Osteocyte (in vitro differentiated cells): ENCODE data around the gene SPEG. TPM values are rescaled to one million over a fixed set of nuclear protein-coding genes. Genes with fewer than 3 reads are reported as not detected.

ENCODE experiments used
- DNase-seq: peaks from one replicate; pipeline ENCODE4 v3.0.0; 2021; ENCODE audit warnings: mixed read lengths; ENCODE audit not compliant: unreplicated experiment; ENCODE audit errors: extremely low spot score
- H3K27ac Mint-ChIP-seq: one replicate; pipeline ENCODE4 v1.8.0; 2021; ENCODE audit warnings: mild to moderate bottlenecking, mixed read lengths; ENCODE audit not compliant: unreplicated experiment
- H3K27me3 Mint-ChIP-seq: one replicate; pipeline ENCODE4 v1.8.0; 2021; ENCODE audit warnings: mixed read lengths; ENCODE audit not compliant: unreplicated experiment
- H3K36me3 Mint-ChIP-seq: one replicate; pipeline ENCODE4 v1.8.0; 2021; ENCODE audit warnings: mixed read lengths; ENCODE audit not compliant: unreplicated experiment
- H3K4me1 Mint-ChIP-seq: one replicate; pipeline ENCODE4 v1.8.0; 2021; ENCODE audit warnings: mixed read lengths; ENCODE audit not compliant: unreplicated experiment
- H3K4me3 Mint-ChIP-seq: one replicate; pipeline ENCODE4 v1.8.0; 2021; ENCODE audit warnings: mild to moderate bottlenecking, moderate library complexity, mixed read lengths; ENCODE audit not compliant: unreplicated experiment
- H3K9me3 Mint-ChIP-seq: one replicate; pipeline ENCODE4 v1.8.0; 2021; ENCODE audit warnings: mixed read lengths; ENCODE audit not compliant: unreplicated experiment
- total RNA-seq: library from RNA; stranded (reverse); gene quantifications from 2 replicates; pipeline ENCODE4 v1.2.1, GENCODE V29; 2021
- TF ChIP-seq, protein P1 (sequence below): fragments of 200-600 bp; sonication (generic); IDR thresholded peaks from 2 replicates; pipeline ENCODE4 v1.5.0; 2021; ENCODE audit warnings: antibody characterized with exemption, mild to moderate bottlenecking, moderate library complexity

The SPEG gene
- total RNA-seq, 1 donor from 2014 or later = 30.3 TPM

DNA sequence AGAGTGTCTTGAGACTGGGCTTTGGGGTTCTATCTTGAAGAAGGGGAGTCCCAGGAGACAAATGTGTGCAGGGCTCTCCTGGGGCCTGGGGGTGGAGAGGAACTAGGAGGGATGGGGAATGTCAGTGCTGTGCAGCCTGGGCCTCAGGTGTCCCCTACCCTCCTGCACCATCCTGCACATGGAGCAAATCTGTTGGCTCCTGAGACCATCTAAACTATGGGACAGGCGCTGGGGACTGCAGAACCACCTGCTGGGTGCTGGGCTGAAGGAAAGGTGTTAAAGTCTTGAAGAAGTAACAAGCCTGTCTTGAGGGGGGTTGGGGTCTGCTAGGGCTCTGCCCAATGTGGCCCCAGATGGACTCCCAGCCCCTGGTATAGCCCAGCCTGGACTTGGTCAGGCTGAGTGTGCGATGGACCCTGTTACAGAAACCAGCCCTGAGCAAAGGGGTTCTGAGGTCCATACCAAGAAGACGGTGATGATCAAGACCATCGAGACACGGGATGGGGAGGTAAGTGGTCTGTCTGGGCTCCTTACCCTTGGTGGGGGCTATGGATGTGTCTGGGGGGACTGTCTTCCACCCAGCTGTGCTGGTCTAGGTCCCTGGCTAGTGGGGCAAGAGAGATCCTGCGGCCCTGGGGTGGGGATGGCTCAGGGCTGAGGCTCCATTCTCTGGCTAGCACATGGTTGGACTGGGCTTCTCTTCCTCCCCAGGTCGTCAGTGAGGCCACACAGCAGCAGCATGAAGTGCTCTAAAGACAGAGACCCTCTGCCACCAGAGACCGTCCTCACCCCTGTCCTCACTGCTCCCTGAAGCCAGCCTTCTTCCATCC, 9.2 kb upstream of the SPEG start:
- Mint-ChIP-seq H3K27ac (no peak overlapping the region), H3K27me3 (peaks cover 5% of the 10 kb centered on the region), H3K9me3 (no peaks in the 10 kb centered on the region), H3K4me3 (no peak overlapping the region), H3K4me1 (no peaks in the 10 kb centered on the region), H3K36me3 (no peaks in the 10 kb centered on the region)
- TF ChIP-seq, protein P1, sequence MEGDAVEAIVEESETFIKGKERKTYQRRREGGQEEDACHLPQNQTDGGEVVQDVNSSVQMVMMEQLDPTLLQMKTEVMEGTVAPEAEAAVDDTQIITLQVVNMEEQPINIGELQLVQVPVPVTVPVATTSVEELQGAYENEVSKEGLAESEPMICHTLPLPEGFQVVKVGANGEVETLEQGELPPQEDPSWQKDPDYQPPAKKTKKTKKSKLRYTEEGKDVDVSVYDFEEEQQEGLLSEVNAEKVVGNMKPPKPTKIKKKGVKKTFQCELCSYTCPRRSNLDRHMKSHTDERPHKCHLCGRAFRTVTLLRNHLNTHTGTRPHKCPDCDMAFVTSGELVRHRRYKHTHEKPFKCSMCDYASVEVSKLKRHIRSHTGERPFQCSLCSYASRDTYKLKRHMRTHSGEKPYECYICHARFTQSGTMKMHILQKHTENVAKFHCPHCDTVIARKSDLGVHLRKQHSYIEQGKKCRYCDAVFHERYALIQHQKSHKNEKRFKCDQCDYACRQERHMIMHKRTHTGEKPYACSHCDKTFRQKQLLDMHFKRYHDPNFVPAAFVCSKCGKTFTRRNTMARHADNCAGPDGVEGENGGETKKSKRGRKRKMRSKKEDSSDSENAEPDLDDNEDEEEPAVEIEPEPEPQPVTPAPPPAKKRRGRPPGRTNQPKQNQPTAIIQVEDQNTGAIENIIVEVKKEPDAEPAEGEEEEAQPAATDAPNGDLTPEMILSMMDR = no peak
- no peak for DNase-seq

DNA sequence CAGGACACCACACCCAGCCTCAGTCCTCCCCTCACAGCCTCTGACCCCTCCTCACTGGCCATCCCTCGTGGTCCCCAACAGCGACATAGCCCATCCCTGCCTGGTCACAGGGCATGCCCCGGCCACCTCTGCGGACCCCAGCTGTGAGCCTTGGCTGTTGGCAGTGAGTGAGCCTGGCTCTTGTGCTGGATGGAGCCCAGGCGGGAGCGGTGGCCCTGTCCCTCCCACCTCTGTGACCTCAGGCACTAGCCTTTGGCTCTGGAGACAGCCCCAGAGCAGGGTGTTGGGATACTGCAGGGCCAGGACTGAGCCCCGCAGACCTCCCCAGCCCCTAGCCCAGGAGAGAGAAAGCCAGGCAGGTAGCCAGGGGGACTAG, 8.6 kb upstream of the SPEG start:
- DNase-seq = no peak
- H3K9me3 Mint-ChIP-seq = no peaks in the 10 kb centered on the region
- no peak overlapping the region for H3K4me3 Mint-ChIP-seq
- TF ChIP-seq, protein P1 = no peak
- no peaks in the 10 kb centered on the region for H3K4me1 Mint-ChIP-seq
- no peak overlapping the region for H3K27ac Mint-ChIP-seq
- no peaks in the 10 kb centered on the region for H3K36me3 Mint-ChIP-seq
- H3K27me3 Mint-ChIP-seq = peaks cover 5% of the 10 kb centered on the region

DNA sequence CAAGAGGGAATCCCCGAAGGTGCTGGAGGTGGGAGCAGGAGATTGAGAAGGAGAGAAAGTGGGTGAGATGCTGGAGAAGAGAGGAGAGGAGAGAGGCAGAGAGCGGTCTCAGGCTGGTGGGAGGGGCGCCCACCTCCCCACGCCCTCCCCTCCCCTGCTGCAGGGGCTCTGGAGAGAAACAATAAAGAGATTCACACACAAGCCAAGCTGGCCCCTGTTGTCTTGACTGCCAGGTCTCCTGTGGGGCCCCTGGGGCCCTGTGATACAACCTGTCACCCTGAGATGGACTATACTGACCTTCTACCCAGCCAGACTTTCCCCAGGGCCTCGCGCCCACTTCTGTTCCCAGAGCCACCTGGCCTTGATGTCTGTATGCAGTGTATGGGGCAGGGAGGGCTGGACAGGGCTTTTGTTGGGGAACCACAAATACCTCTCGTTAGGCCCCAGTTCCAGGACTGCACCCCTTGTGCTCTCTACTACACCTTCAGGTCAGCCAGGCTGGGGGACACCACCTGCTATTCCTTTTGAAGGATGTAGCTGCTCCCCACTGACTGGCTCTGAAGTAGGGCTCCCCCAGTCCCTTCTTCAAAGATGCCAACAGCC, 8.0 kb upstream of the SPEG start:
- DNase-seq = no peak
- peaks cover 5% of the 10 kb centered on the region for H3K27me3 Mint-ChIP-seq
- H3K27ac Mint-ChIP-seq = no peak overlapping the region

DNA sequence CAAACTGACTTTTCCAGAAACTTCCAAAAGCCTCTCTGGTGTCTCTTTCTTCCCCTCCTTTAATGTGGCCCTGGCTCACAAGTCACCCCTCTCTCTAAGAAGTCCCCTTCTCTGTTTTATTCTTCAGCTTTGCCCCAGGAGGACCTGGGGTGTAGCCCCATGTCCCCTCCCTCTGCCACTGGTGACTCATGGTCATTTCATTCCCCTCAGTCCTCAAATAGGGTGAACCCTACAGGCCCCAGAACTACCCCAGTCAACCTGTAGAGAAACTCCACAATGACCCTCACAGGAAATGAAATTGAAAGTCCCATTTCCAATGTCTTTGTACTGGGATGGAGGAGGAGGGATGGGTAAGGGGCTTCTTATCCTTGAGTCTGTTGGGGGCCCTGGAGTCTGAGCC, 6.2 kb upstream of the SPEG start:
- H3K27ac Mint-ChIP-seq = no peak overlapping the region
- H3K4me1 Mint-ChIP-seq = peaks cover 1% of the 10 kb centered on the region

More for the DNA sequence above, 8.0 kb upstream of the SPEG start:
- H3K9me3 Mint-ChIP-seq = no peaks in the 10 kb centered on the region
- H3K4me1 Mint-ChIP-seq = peaks cover 1% of the 10 kb centered on the region
- H3K36me3 Mint-ChIP-seq = no peaks in the 10 kb centered on the region
- no peak overlapping the region for H3K4me3 Mint-ChIP-seq
- TF ChIP-seq, protein P1 = no peak

More for the DNA sequence above, 6.2 kb upstream of the SPEG start:
- no peaks in the 10 kb centered on the region for H3K36me3 Mint-ChIP-seq
- TF ChIP-seq, protein P1 = no peak
- no peaks in the 10 kb centered on the region for H3K9me3 Mint-ChIP-seq
- peaks cover 5% of the 10 kb centered on the region for H3K27me3 Mint-ChIP-seq
- no peak for DNase-seq
- H3K4me3 Mint-ChIP-seq = no peak overlapping the region
